HG02588 (cell line): Measurements from ENCODE around the gene ZNF438.
"Not testable (repeated sequence)": the region's sequence is repeated elsewhere in the genome, so short reads cannot be mapped to it uniquely, and the experiment has no call there.

Experiments
- ATAC-seq: cut with Tn5 transposase; IDR thresholded peaks from one replicate; pipeline ENCODE4 v1.9.1; 2021; ENCODE audit warnings: mild to moderate bottlenecking, moderate library complexity; ENCODE audit not compliant: unreplicated experiment

Gene ZNF438

GRCh38 chr10:31042670-31043069 lies 11.0 kb upstream of the ZNF438 start:
- ATAC-seq, result no peak

GRCh38 chr10:31041011-31041410 lies 9.3 kb upstream of the ZNF438 start:
- ATAC-seq, result no peak

DNA sequence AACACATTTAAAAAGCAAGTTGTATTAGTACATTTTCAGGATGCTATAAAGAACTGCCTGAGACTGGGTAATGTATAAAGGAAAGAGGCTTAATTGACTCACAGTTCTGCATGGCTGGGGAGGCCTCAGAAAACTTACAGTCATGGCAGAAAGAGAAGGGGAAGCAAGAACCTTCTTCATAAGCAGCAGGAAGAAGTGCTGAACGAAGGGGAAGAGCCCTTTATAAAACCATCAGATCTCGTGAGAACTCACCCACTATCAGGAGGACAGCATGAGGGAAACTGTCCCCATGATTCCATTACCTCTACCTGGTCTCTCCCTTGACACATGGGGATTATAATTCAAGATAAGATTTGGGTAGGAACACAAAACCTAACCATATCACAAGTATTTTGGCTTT lies 7.3 kb upstream of the ZNF438 start:
- not testable (repeated sequence) for ATAC-seq

- no peak for ATAC-seq
Measured at GRCh38 chr10:31037749-31038148, 6.1 kb upstream of the ZNF438 start.

- no peak for ATAC-seq
Measured at GRCh38 chr10:31036209-31036608, 4.5 kb upstream of the ZNF438 start.

- ATAC-seq, result no peak
Measured at GRCh38 chr10:31035266-31035798, 3.7 kb upstream of the ZNF438 start.

DNA sequence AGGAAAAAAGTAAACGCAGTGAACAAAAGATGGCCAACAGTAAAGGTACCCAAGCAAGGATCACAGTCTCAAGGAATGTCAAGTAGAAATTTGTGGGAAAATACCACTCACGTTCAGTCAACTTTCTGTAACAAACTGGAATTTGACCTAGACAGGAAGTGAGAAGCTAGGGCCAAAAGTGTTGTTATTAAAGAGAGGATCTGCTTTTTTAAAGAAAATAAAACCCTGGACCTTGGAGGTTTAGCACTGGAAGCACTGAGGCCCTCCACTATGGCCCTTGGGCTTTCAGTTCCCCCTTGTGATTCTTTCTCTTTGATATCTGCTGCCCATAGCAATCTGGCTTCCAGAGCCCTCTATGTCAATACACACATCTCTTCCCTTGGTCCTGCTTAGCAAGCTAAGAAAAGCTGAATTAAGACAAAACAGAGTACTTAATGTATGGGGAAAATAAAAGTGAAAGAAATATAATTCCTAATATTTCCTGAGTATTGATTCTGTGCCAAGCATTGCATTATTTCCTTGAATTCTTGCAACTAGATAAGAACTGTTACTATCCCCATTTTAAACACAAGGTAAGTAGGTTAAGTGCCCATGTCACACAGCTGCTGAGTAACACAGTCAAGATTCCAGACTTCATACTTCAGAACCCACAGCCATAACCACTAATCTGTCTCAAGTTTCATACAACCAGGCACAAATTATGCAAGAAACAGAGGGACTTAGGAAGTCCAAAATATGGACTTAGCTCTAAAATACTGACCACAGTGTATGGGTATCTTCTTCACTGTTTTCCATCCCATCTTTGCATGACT lies 2.6 kb upstream of the ZNF438 start:
- ATAC-seq, result no peak

DNA sequence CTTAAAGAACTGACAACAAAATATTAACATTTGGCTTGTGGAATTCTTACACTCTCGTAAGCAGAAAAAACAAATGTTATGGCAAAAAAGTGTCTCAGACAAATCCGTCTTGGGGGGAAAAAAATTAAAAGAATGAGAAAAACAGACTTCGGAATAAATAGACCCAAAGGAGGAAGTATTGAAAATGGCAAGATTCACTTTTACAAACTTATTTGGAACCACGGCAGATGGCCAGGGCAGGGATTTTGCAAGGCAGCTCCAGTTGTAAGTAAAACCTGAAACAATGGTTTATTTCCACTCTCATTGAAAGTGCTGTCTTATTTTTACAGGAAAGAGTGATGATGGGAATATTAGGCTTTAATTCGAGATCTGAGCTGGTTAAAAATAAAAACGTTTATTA lies 1.5 kb upstream of the ZNF438 start:
- ATAC-seq, result no peak

DNA sequence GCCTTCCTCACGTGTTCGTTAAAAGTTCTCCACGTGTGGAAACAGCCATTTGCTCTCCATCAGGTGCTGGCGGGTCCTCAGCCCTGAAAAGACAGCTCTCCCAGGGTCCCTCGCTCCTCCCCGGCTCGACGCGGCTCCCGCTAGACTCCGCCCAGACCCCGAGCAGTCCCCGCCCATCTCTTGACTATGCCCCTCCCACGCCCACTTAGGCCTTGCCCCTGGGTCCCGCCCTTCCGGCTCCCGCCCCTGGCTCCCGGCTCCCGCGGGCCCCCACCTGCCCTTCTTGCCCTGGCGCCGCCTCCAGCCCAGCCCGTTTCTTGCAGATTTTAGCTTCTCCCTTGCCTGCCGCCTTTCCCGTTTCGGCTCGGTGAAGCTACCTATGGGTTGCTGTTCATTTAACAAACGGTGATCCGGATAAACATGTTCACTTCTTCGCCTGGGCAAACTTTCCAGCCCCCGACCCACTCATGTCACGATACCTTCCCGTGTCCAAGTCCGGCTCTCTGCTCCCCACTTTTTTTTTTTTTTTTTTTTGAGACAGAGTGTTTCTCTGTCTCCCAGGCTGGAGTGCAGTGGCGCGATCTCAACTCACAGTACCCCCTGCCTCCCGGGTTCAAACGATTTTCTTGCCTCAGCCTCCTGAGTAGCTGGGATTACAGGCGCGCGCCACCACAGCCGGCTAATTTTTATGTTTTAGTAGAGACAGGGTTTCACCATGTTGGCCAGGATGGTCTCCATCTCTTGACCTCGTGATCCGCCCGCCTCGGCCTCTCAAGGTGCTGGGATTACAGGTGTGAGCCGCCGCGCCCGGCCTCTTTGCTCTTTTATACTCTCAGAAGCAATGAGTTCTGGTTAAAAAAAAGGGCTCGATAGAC lies 830 bp upstream of the ZNF438 start:
- peak; percentile 82 for ATAC-seq

DNA sequence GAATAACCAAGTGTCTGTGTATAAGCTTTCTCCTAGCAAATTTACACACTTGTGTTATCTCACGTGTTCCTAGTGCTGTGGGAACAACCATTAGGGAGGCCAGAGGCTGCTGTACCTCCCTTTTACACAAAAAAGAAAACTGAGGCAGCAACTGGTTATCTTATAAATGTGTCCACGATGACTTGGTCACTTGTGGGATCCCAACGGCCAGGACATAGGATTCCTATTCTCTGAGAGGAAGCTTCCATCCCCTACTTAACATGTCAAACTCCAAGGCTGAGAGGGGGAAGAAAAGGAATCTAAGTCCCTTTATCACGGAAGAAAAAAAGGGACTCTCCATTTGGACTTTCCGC lies 484 bp downstream of the ZNF438 start:
- ATAC-seq, result no peak

DNA sequence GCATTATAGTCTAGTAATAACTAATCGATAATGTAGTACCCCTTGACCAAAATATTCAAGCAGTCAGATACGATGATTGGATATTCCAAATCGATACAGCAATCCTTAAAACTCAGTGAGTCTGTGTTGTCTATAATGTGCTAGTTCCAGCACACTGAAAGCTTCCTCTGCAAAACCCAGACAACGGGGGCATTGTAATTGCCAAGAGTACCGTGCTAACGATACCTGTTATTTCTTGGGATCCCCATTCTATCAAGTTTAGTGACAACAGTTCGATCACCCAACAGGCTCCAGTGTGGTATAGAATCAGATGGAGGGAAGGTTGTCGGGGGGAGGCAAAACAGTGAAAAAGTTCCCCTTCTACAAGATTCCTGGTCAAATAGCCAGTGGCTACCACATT lies 865 bp downstream of the ZNF438 start:
- no peak for ATAC-seq

GRCh38 chr10:31030260-31030659 lies 1.4 kb downstream of the ZNF438 start:
- ATAC-seq, result no peak

DNA sequence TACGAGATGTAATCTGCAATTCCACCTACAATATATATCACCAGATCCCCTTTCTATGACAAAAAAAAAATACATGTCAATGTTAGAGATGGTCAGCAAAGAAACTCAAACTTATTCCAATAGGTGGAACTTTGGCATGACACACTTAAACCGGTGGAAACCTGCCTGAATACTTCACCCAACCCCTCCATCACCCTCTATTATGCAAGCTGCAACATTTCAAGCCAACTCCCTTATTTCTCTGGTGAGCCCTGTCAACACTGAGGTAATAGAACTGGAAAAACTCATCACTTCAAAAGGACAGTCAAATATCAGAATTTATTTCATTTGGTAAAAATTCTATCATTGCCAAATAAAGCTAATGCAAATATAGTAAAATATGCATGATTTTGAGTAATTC lies 3.6 kb downstream of the ZNF438 start:
- ATAC-seq, result no peak

DNA sequence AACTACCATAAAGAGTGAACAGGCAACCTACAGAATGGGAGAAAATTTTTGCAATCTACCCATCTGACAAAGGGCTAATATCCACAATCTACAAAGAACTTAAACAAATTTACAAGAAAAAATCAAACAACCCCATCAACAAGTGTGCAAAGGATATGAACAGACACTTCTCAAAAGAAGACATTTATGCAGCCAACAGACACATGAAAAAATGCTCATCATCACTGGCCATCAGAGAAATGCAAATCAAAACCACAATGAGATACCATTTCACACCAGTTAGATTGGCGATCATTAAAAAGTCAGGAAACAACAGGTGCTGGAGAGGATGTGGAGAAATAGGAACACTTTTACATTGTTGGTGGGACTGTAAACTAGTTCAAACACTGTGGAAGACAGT lies 5.4 kb downstream of the ZNF438 start:
- not testable (repeated sequence) for ATAC-seq

- ATAC-seq, result no peak
Measured at GRCh38 chr10:31025142-31025541, 6.5 kb downstream of the ZNF438 start.

- ATAC-seq, result no peak
Measured at GRCh38 chr10:31023558-31023957, 8.1 kb downstream of the ZNF438 start.

DNA sequence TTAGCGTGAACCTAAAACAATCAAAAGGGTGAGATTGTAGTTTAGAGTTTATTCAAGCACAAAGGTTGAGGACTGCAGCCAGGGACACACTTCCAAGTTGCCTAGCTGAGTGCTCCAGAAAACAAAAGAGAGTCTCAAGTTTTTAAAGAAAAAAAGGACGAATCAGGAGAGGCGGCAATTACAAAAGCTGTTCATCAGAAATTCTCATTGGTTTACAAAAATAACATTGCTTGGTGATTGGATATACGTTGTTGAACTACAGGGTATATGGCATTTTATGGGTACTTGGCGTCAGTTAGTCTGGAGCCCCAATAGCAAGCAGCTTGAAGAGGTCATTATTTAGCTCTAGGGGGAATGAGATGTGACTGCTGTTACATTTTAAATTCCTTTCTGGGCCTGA lies 11.5 kb downstream of the ZNF438 start:
- ATAC-seq, result no peak

DNA sequence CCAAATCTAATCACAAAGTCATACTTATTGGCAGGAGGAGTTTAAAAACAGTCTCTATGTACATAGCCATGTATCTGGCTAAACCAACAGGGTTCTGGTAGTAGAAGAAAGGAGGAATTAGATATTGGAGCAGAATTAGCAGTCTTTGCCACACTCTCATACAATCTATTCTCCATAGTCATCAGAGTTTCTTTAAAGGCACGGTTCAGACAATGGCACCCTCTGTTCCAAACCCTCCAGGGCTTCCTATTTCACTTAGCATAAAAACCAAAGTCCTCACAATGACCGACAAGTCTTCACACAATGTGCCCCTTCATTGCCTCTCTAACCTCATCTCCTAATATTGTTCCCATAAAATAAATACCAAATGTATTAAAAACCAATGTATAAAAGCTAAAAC lies 12.7 kb downstream of the ZNF438 start:
- ATAC-seq, result no peak

DNA sequence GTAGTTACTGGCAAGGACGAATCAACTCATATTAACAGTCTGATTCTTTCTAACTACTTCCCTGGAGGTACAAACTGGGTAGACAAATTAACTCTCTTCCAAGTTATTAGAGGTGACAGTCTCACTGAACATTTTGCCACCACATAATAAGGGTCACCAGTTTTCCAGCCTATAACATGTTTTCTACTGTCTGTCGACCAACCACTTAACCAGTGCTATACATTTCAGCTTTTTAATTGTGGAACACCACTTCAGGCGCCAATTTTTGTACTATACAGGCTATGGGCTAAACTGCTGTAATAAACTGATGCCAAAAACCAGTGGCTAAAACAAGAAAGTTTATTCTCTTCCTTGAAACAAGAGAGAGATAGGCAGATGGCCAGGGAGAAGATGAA lies 13.3 kb downstream of the ZNF438 start:
- no peak for ATAC-seq

GRCh38 chr10:31017534-31018355 lies 13.9 kb downstream of the ZNF438 start:
- ATAC-seq, result no peak
